Lung (tissue), 16 donors: Measurements from ENCODE around the gene SMU1. TPM values are rescaled to one million over a fixed set of nuclear protein-coding genes. Genes with fewer than 3 reads are reported as not detected.
A peak's percentile ranks its signal among the peaks of the same experiment; 100 is the strongest.

Experiments
- ATAC-seq: fragments of 200-7000 bp; cut with Tn5 transposase; one replicate; pipeline ENCODE4 v1.9.1; 2020; ENCODE audit warnings: moderate number of reproducible peaks; ENCODE audit not compliant: insufficient read depth, low FRiP score
- DNase-seq, 3 donors: peaks; one replicate each; pipeline ENCODE4 v3.0.0-alpha.2; 2013 to 2017
- H3K27ac ChIP-seq, 2 donors: one replicate each; pipeline ENCODE4 v1.5.1; 2013; ENCODE audit warnings: mild to moderate bottlenecking in 2 of 2, moderate library complexity in 2 of 2, control low read depth in 1 of 2, inconsistent platforms in 1 of 2, low read depth in 1 of 2, low read length in 1 of 2
- H3K27me3 ChIP-seq, 3 donors: one replicate each; pipeline ENCODE4 v1.5.1; 2013; ENCODE audit warnings: low read length in 2 of 3; ENCODE audit not compliant: control insufficient read depth in 3 of 3, insufficient read depth in 3 of 3
- H3K36me3 ChIP-seq, 4 donors: one replicate each; pipeline ENCODE4 v1.5.1; 2013; ENCODE audit warnings: low read length in 4 of 4, mild to moderate bottlenecking in 1 of 4, moderate library complexity in 1 of 4; ENCODE audit not compliant: control insufficient read depth in 4 of 4, insufficient read depth in 4 of 4
- H3K4me1 ChIP-seq, 5 donors: one replicate each; pipeline ENCODE4 v1.5.1; 2013; ENCODE audit warnings: low read length in 5 of 5, mild to moderate bottlenecking in 2 of 5, moderate library complexity in 1 of 5; ENCODE audit not compliant: control insufficient read depth in 5 of 5, insufficient read depth in 5 of 5
- H3K4me3 ChIP-seq: one replicate; pipeline ENCODE4 v1.5.1; 2013; ENCODE audit warnings: mild to moderate bottlenecking, control low read depth, moderate library complexity
- H3K9ac ChIP-seq, 2 donors: one replicate each; pipeline ENCODE4 v1.5.1; 2013; ENCODE audit warnings: low read length in 2 of 2, control low read depth in 1 of 2; ENCODE audit not compliant: insufficient read depth in 1 of 2
- H3K9me3 ChIP-seq, 4 donors: one replicate each; pipeline ENCODE4 v1.5.1; 2013; ENCODE audit warnings: low read length in 3 of 4, mild to moderate bottlenecking in 1 of 4, moderate library complexity in 1 of 4; ENCODE audit not compliant: control insufficient read depth in 4 of 4, insufficient read depth in 3 of 4
- CTCF ChIP-seq: IDR thresholded peaks from 2 replicates; pipeline ENCODE4 v1.5.1; 2012; ENCODE audit warnings: mild to moderate bottlenecking; ENCODE audit errors: control extremely low read depth, extremely low read depth
- WGBS, 2 donors: extraction: QIAGEN DNeasy Blood & Tissue Kit; methylation state at CpG; one replicate each; pipeline ENCODE4 v1.1.7; 2013; 5-methylcytosine and 5-hydroxymethylcytosine counted together
- long read RNA-seq, 5 donors: transcript quantifications; one replicate each; lab custom pipeline, GENCODE V29; 2026
- polyA plus RNA-seq, 2 donors: library from polyadenylated mRNA; stranded (reverse); fragments of 200-250 nt; gene quantifications; one replicate each; pipeline ENCODE4 v1.2.1, GENCODE V29; 2013
- total RNA-seq, 2 donors: library from RNA; depleted of rRNA in 1 of 2; stranded (reverse); fragments of >200 nt in 1 of 2; gene quantifications; one replicate each; pipeline ENCODE4 v1.2.1, GENCODE V29; 2014 to 2021
- donor health status: control.
- donor health status: control.
- donor health status: Bipolar disorder and iron deficiency.
- donor health status: healthy.
- donor health status: DM: yes; HTN: yes; CAD: no.

SMU1 gene
- 10 to 100 TPM; 17.2 to 27.4 TPM for total RNA-seq
- polyA plus RNA-seq: 10 to 100 TPM in 1 of 2 donors, 1 to 10 TPM in 1; 7.3 to 12.5 TPM
- long read RNA-seq, donor 1, full-length matches to known transcripts: 8 of 37 reads
- long read RNA-seq, donor 1, partial matches to known transcripts: 29 of 37 reads
- long read RNA-seq, donor 1, other reads (novel, unspliced or antisense): 0 of 37 reads
- long read RNA-seq, donor 2, full-length matches to known transcripts: 1 of 11 reads
- long read RNA-seq, donor 2, partial matches to known transcripts: 10 of 11 reads
- long read RNA-seq, donor 2, other reads (novel, unspliced or antisense): 0 of 11 reads
- long read RNA-seq, donor 3, full-length matches to known transcripts: 9 of 9 reads
- long read RNA-seq, donor 3, partial matches to known transcripts: 0 of 9 reads
- long read RNA-seq, donor 3, other reads (novel, unspliced or antisense): 0 of 9 reads
- long read RNA-seq, donor 4, full-length matches to known transcripts: 2 of 2 reads
- long read RNA-seq, donor 4, partial matches to known transcripts: 0 of 2 reads
- long read RNA-seq, donor 4, other reads (novel, unspliced or antisense): 0 of 2 reads
- long read RNA-seq, donor 5, full-length matches to known transcripts: 8 of 13 reads
- long read RNA-seq, donor 5, partial matches to known transcripts: 5 of 13 reads
- long read RNA-seq, donor 5, other reads (novel, unspliced or antisense): 0 of 13 reads

DNA sequence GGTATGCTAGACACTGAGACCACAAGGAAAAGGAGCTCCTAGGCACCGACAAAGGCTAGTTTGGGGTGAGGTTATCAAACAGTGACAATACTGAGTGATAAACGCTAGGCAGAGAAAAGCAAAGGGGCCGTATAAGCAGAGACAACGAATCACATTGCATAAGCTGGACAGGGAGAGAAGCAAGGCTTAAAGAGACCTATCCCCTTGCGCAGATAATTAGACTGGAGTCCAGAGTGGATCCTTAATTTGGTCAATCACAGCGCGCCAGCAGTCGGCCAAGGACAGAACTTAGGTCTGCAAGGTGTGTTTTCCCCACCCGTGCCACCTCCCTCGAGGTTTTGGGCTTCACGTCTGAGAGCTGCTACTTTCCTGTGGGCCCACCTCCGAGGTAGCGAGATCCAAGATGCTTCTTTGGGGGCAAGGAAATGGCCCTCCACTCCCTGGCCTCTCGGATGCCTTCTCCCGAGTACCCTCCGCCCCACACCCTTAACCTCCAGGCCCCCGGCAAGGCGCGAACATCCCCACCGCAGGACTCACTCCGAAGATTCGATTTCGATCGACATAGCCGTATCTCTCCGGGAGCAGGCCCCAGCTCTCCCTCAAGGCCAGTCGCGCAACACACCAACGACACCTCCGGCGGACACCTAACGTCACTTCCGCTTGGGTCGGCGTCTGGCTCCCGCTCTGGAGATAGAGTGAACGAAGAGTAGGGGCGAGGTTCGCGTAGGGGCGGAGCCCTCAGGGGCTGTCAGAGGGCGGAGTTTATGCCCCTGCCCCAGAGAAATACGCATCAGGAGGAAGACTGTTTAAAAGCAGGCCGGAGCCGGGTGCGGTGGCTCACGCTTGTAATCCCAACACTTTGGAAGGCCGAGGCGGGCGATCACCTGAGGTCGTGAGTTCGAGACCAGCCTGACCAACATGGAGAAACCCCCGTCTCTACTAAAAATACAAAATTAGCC is at the start of gene SMU1:
SMU1 (minus strand) TSS at position 629 of the 959 bp plus-strand sequence; CDS start at position 563, 66 bp downstream.
- no peaks in the 10 kb centered on the region for H3K27me3 ChIP-seq
- peak within 1 kb of the TSS; percentile 83 for H3K4me3 ChIP-seq
- TF ChIP-seq CTCF: no peak
- H3K9ac ChIP-seq: peak within 1 kb of the TSS; percentile 99 to 100
- DNase-seq (peak; percentile 99), ATAC-seq (peak; percentile 96)
- peaks cover 0 to 9% (median 3%) of the 10 kb centered on the region in 5 donors for H3K4me1 ChIP-seq
- 1% methylated on average over 53 of the region's 53 CpGs for WGBS, 2 donors
- no peaks in the 10 kb centered on the region for H3K9me3 ChIP-seq
- peak within 1 kb of the TSS; percentile 91 to 96 for H3K27ac ChIP-seq
- peaks cover 10 to 16% (median 13%) of the 10 kb centered on the region in 4 donors for H3K36me3 ChIP-seq

GRCh38 chr9:33125461-33125860 is 49.0 kb upstream of the SMU1 start:
- no peak for TF ChIP-seq CTCF
- no peaks in the 10 kb centered on the region for H3K27me3 ChIP-seq
- DNase-seq: no peak
- H3K36me3 ChIP-seq: peaks cover 4 to 28% (median 18%) of the 10 kb centered on the region in 4 donors
- no peak for ATAC-seq
- no peaks in the 10 kb centered on the region for H3K9me3 ChIP-seq
- H3K4me1 ChIP-seq: peaks cover 0 to 15% (median 8%) of the 10 kb centered on the region in 5 donors
- no peak overlapping the region for H3K27ac ChIP-seq
- no peak overlapping the region for H3K4me3 ChIP-seq
- no peak overlapping the region for H3K9ac ChIP-seq
- 65 to 81% methylated on average over 3 of the region's 3 CpGs for WGBS, 2 donors

DNA sequence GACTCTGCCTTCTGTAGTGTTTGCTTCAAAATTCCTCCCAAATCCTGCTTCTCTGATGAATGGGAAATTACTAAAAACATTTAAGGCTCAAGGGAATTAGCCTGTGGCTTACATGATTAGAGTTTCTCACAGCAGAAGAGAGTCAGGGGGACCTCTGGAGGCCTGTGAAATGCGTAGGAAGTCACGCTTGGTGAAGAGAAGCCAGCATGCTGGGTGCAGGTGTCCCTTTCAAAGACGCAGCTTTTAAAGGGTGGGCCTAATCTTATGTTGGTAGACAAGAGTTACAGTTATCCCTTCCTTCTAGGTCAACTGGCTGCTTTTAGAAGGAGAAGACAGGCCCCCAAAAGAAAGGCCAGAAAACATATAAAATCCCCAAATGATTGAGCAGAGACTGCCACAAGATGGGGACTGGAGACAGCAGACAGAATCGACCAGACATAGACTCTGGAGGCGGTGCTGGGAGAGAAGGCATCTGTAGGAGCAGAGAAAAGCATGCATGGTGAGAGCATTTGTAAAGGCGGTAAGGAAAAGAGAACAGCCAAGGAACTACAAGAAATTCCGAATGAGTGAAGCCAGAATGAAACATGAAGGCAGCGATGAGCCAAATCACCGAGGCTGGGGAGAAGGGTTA is 48.4 kb upstream of the SMU1 start:
- Histone ChIP-seq H3K4me3 (no peak overlapping the region), H3K27me3 (no peaks in the 10 kb centered on the region), H3K9me3 (no peaks in the 10 kb centered on the region), H3K4me1 (peaks cover 0 to 10% (median 8%) of the 10 kb centered on the region in 5 donors), H3K9ac (no peak overlapping the region), H3K27ac (no peak overlapping the region), H3K36me3 (peaks cover 4 to 30% (median 20%) of the 10 kb centered on the region in 4 donors)
- TF ChIP-seq CTCF: no peak
- WGBS, 2 donors: 83 to 88% methylated on average over 9 of the region's 9 CpGs
- ATAC-seq: no peak
- DNase-seq: peak in 2 of 3 donors; percentile 55 to 62
